PFSK-1 (cell line): Measurements from ENCODE around the gene VWF.

ENCODE experiments used
- FOXP2 ChIP-seq: optimal IDR thresholded peaks from 2 replicates; pipeline ENCODE3; 2011; ENCODE audit warnings: borderline replicate concordance, control low read depth, inconsistent platforms; ENCODE audit not compliant: insufficient read depth; ENCODE audit errors: extremely low read length, extremely low read depth
- POLR2AphosphoS5 ChIP-seq: IDR thresholded peaks from 2 replicates; pipeline ENCODE4 v1.6.1; 2012; ENCODE audit warnings: low read depth, mild to moderate bottlenecking, control low read depth, low read length, moderate library complexity
- REST ChIP-seq, 2 experiments: IDR thresholded peaks; 2 replicates each; pipeline versions ENCODE4 v1.6.1 to v1.8.0; 2011 to 2012; ENCODE audit warnings: low read depth in 2 of 2, low read length in 2 of 2, control low read depth in 1 of 2, inconsistent platforms in 1 of 2, mild to moderate bottlenecking in 1 of 2, moderate library complexity in 1 of 2; ENCODE audit not compliant: insufficient read depth in 1 of 2
- SIN3A ChIP-seq: IDR thresholded peaks from 2 replicates; pipeline ENCODE4 v1.6.1; 2012; ENCODE audit warnings: mild to moderate bottlenecking, low read length, moderate library complexity, borderline replicate concordance; ENCODE audit not compliant: insufficient read depth
- TAF1 ChIP-seq: IDR thresholded peaks from 2 replicates; pipeline ENCODE4 v1.6.1; 2012; ENCODE audit warnings: low read length, control low read depth, borderline replicate concordance; ENCODE audit not compliant: insufficient read depth

VWF gene

GRCh38 chr12:6084261-6084968, 40.1 kb downstream of the VWF start:
- TF ChIP-seq REST (IDR thresholded peaks at IDR 0.05; ENCODE audit: insufficient read depth in 1 of 2, low read depth in 2 of 2, low read length in 2 of 2) (no peak), FOXP2 (no peak), POLR2AphosphoS5 (no peak)

GRCh38 chr12:6083601-6084000, 40.9 kb downstream of the VWF start:
- TF ChIP-seq POLR2AphosphoS5 (no peak), SIN3A (no peak), REST (IDR thresholded peaks at IDR 0.05; ENCODE audit: insufficient read depth in 1 of 2, low read depth in 2 of 2, low read length in 2 of 2) (no peak), FOXP2 (no peak), TAF1 (no peak)

GRCh38 chr12:6082613-6083012, 41.9 kb downstream of the VWF start:
- TF ChIP-seq TAF1 = no peak
- TF ChIP-seq POLR2AphosphoS5 = no peak
- TF ChIP-seq FOXP2 = no peak
- no peak for TF ChIP-seq REST (IDR thresholded peaks at IDR 0.05; ENCODE audit: insufficient read depth in 1 of 2, low read depth in 2 of 2, low read length in 2 of 2)
- no peak for TF ChIP-seq SIN3A

GRCh38 chr12:6080149-6081045, 44.1 kb downstream of the VWF start:
- TF ChIP-seq FOXP2 (no peak), TAF1 (no peak), SIN3A (no peak), REST (IDR thresholded peaks at IDR 0.05; ENCODE audit: insufficient read depth in 1 of 2, low read depth in 2 of 2, low read length in 2 of 2) (no peak), POLR2AphosphoS5 (no peak)
